H1 (cell line): ENCODE data around the gene GLYR1. TPM values are rescaled to one million over a fixed set of nuclear protein-coding genes. Genes with fewer than 3 reads are reported as not detected.

Experiments
- CTCF ChIA-PET: fragments of 300-600 bp; sonication (Branson Sonifier 250); formaldehyde crosslinking; loops from one replicate; lab custom pipeline; 2021; ENCODE audit not compliant: partially characterized antibody; lab: Charles Lee
- POLR2A ChIA-PET: fragments of 300-600 bp; sonication (Branson Sonifier 250); formaldehyde crosslinking; loops from one replicate; lab custom pipeline; 2021; ENCODE audit warnings: inconsistent platforms; ENCODE audit not compliant: partially characterized antibody; lab: Charles Lee
- DNase-seq, 2 experiments: peaks; one replicate each; pipeline versions ENCODE4 v3.0.0 to v3.0.0-alpha.2; 2010 to 2022; ENCODE audit warnings: low spot score in 2 of 2, low read depth in 1 of 2, mixed read lengths in 1 of 2
- FAIRE-seq: peaks from 2 replicates; lab custom pipeline; 2011; peaks lifted over from hg19 to GRCh38; lab: Jason Lieb, UNC
- H2AFZ ChIP-seq: 2 replicates; pipeline ENCODE4 v1.8.1; 2012; ENCODE audit warnings: low read length, inconsistent platforms
- H2AK5ac ChIP-seq: 2 replicates; pipeline ENCODE4 v1.6.1; 2013; ENCODE audit warnings: low read depth, low read length
- H2BK120ac ChIP-seq: replicated peaks from 2 replicates; pipeline ENCODE3; 2013; ENCODE audit warnings: low read depth, low read length, inconsistent platforms
- H2BK12ac ChIP-seq: 2 replicates; pipeline ENCODE4 v1.6.1; 2013; ENCODE audit warnings: low read depth, low read length
- H2BK15ac ChIP-seq: 2 replicates; pipeline ENCODE4 v1.6.1; 2013; ENCODE audit warnings: low read length
- H2BK20ac ChIP-seq: 2 replicates; pipeline ENCODE4 v1.6.1; 2013; ENCODE audit warnings: low read length
- H2BK5ac ChIP-seq: 2 replicates; pipeline ENCODE4 v1.6.1; 2013; ENCODE audit warnings: low read depth, low read length
- H3K14ac ChIP-seq: 2 replicates; pipeline ENCODE4 v1.6.1; 2013; ENCODE audit warnings: inconsistent platforms; ENCODE audit not compliant: insufficient read length
- H3K18ac ChIP-seq: 2 replicates; pipeline ENCODE4 v1.6.1; 2013; ENCODE audit warnings: low read length; ENCODE audit errors: extremely low read depth
- H3K23ac ChIP-seq: 2 replicates; pipeline ENCODE4 v1.6.1; 2013; ENCODE audit warnings: inconsistent platforms; ENCODE audit not compliant: insufficient read length
- H3K23me2 ChIP-seq: 2 replicates; pipeline ENCODE4 v1.6.1; 2013; ENCODE audit warnings: low read depth, low read length
- H3K27ac ChIP-seq: 2 replicates; pipeline ENCODE4 v1.6.1; 2011; ENCODE audit warnings: low read depth, low read length, inconsistent platforms
- H3K27me3 ChIP-seq, 4 experiments: replicated peaks in 1 of 4; 1 replicate in 1 of 4; 2 replicates in 3 of 4; pipeline versions ENCODE4 v1.6.1 to v1.8.1; 2011 to 2013; ENCODE audit warnings: low read length in 3 of 4, mild to moderate bottlenecking in 3 of 4, inconsistent platforms in 2 of 4, mixed read lengths in 2 of 4, moderate library complexity in 1 of 4; ENCODE audit not compliant: control insufficient read depth in 3 of 4, insufficient read depth in 3 of 4; ENCODE audit errors: extremely low read depth in 1 of 4
- H3K36me3 ChIP-seq, 4 experiments: 2 replicates each; pipeline versions ENCODE4 v1.6.1 to v1.8.1; 2011 to 2013; ENCODE audit warnings: mild to moderate bottlenecking in 4 of 4, low read length in 3 of 4, moderate library complexity in 2 of 4, control low read depth in 1 of 4, inconsistent platforms in 1 of 4; ENCODE audit not compliant: insufficient read depth in 4 of 4, control insufficient read depth in 2 of 4
- H3K4ac ChIP-seq: replicated peaks from 2 replicates; pipeline ENCODE3; 2013; ENCODE audit warnings: low read length, low read depth, mixed read lengths, inconsistent platforms; ENCODE audit not compliant: insufficient read length
- H3K4me1 ChIP-seq, 4 experiments: replicated peaks in 1 of 4; 1 replicate in 1 of 4; 2 replicates in 3 of 4; pipeline versions ENCODE4 v1.6.1 to v1.8.1; 2011 to 2013; ENCODE audit warnings: low read length in 3 of 4, inconsistent platforms in 2 of 4, mixed read lengths in 1 of 4; ENCODE audit not compliant: insufficient read depth in 4 of 4, control insufficient read depth in 3 of 4
- H3K4me2 ChIP-seq, 2 experiments: 2 replicates each; pipeline versions ENCODE4 v1.6.1 to v1.8.1; 2011 to 2013; ENCODE audit warnings: low read depth in 2 of 2, low read length in 2 of 2, control low read depth in 1 of 2, inconsistent platforms in 1 of 2, mild to moderate bottlenecking in 1 of 2; ENCODE audit not compliant: insufficient read depth in 1 of 2
- H3K4me3 ChIP-seq, 4 experiments: fragments of 200-600, 300-600 bp in 1 of 4; sonication (generic), shearing (Covaris generic), sonication (Bioruptor Twin) in 1 of 4; 2 replicates each; pipeline versions ENCODE4 v1.5.1 to v1.8.1; 2011 to 2016; ENCODE audit warnings: low read length in 4 of 4, low read depth in 3 of 4, control low read depth in 2 of 4, inconsistent platforms in 2 of 4, mild to moderate bottlenecking in 2 of 4, mixed read lengths in 1 of 4, moderate library complexity in 1 of 4; ENCODE audit not compliant: insufficient read depth in 2 of 4; ENCODE audit errors: extremely low read depth in 1 of 4
- H3K56ac ChIP-seq: replicated peaks from 2 replicates; pipeline ENCODE3; 2013; ENCODE audit warnings: low read depth, mild to moderate bottlenecking, mixed read lengths, low read length, inconsistent platforms; ENCODE audit not compliant: insufficient read length
- H3K79me1 ChIP-seq: 2 replicates; pipeline ENCODE4 v1.6.1; 2013; ENCODE audit warnings: low read depth, low read length, control low read depth
- H3K79me2 ChIP-seq, 2 experiments: 2 replicates each; pipeline versions ENCODE4 v1.6.1 to v1.8.1; 2012 to 2013; ENCODE audit warnings: low read length in 2 of 2, mild to moderate bottlenecking in 2 of 2, inconsistent platforms in 1 of 2; ENCODE audit not compliant: insufficient read depth in 2 of 2, control insufficient read depth in 1 of 2
- H3K9ac ChIP-seq, 4 experiments: replicated peaks in 1 of 4; 1 replicate in 1 of 4; 2 replicates in 3 of 4; pipeline versions ENCODE4 v1.6.1 to v1.8.1; 2011 to 2013; ENCODE audit warnings: low read depth in 3 of 4, low read length in 3 of 4, control low read depth in 2 of 4, mild to moderate bottlenecking in 2 of 4, moderate library complexity in 2 of 4, inconsistent platforms in 1 of 4; ENCODE audit errors: extremely low read depth in 1 of 4
- H3K9me3 ChIP-seq, 2 experiments: 2 replicates each; pipeline versions ENCODE4 v1.6.1 to v1.8.1; 2012 to 2013; ENCODE audit warnings: mild to moderate bottlenecking in 2 of 2, moderate library complexity in 2 of 2, control low read depth in 1 of 2, inconsistent platforms in 1 of 2, low read depth in 1 of 2, low read length in 1 of 2, mixed read lengths in 1 of 2; ENCODE audit not compliant: insufficient read depth in 2 of 2
- H4K20me1 ChIP-seq, 2 experiments: replicated peaks in 1 of 2; 2 replicates each; pipeline versions ENCODE3 to v1.8.1; 2011 to 2013; ENCODE audit warnings: inconsistent platforms in 2 of 2, low read length in 2 of 2, mild to moderate bottlenecking in 1 of 2; ENCODE audit not compliant: insufficient read depth in 2 of 2, control insufficient read depth in 1 of 2
- H4K5ac ChIP-seq: 2 replicates; pipeline ENCODE4 v1.6.1; 2013; ENCODE audit warnings: low read length, low read depth, mixed read lengths, inconsistent platforms; ENCODE audit not compliant: insufficient read length
- H4K8ac ChIP-seq: 2 replicates; pipeline ENCODE4 v1.8.0; 2013; ENCODE audit warnings: mild to moderate bottlenecking, moderate library complexity, low read length, inconsistent platforms; ENCODE audit not compliant: insufficient read depth; ENCODE audit errors: extremely low read depth
- H4K91ac ChIP-seq: replicated peaks from 2 replicates; pipeline ENCODE3; 2013; ENCODE audit warnings: low read length, mixed read lengths, inconsistent platforms; ENCODE audit not compliant: insufficient read length
- BCL11A ChIP-seq, 2 experiments: IDR thresholded peaks; one replicate each; pipeline ENCODE4 v1.6.1; 2011; ENCODE audit warnings: low read depth in 2 of 2, low read length in 2 of 2, mild to moderate bottlenecking in 2 of 2
- CEBPB ChIP-seq: IDR thresholded peaks from 2 replicates; pipeline ENCODE4 v1.6.1; 2012; ENCODE audit warnings: low read depth, low read length
- CREB1 ChIP-seq: IDR thresholded peaks from 2 replicates; pipeline ENCODE4 v1.6.1; 2012; ENCODE audit warnings: inconsistent platforms
- EGR1 ChIP-seq: IDR thresholded peaks from 2 replicates; pipeline ENCODE4 v1.6.1; 2011; ENCODE audit warnings: low read depth, low read length, borderline replicate concordance
- EP300 ChIP-seq, 2 experiments: IDR thresholded peaks; 1 replicate in 1 of 2; 2 replicates in 1 of 2; pipeline ENCODE4 v1.6.1; 2011 to 2012; ENCODE audit warnings: low read depth in 2 of 2, low read length in 2 of 2, mild to moderate bottlenecking in 2 of 2, borderline replicate concordance in 1 of 2, inconsistent platforms in 1 of 2, moderate library complexity in 1 of 2
- GTF2F1 ChIP-seq: IDR thresholded peaks from 2 replicates; pipeline ENCODE4 v1.6.1; 2012; ENCODE audit warnings: low read depth, low read length, improper control_type of control experiment, borderline replicate concordance
- HDAC2 ChIP-seq, 2 experiments: fragments of 300-600 bp in 1 of 2; sonication (generic) in 1 of 2; IDR thresholded peaks; 2 replicates each; pipeline ENCODE4 v1.6.1; 2011 to 2012; ENCODE audit warnings: low read depth in 2 of 2, low read length in 2 of 2, mild to moderate bottlenecking in 2 of 2, moderate library complexity in 2 of 2, borderline replicate concordance in 1 of 2, inconsistent platforms in 1 of 2
- JUND ChIP-seq: IDR thresholded peaks from 2 replicates; pipeline ENCODE4 v1.6.1; 2011; ENCODE audit warnings: mild to moderate bottlenecking, improper control_type of control experiment, low read length
- KDM5A ChIP-seq: fragments of 200-600 bp; IDR thresholded peaks from 2 replicates; pipeline ENCODE4 v1.7.1; 2012; ENCODE audit warnings: mild to moderate bottlenecking, low read length, inconsistent platforms, mixed read lengths
- SIX5 ChIP-seq: IDR thresholded peaks from 2 replicates; pipeline ENCODE4 v1.6.1; 2011; ENCODE audit warnings: mild to moderate bottlenecking, low read depth, low read length
- SP4 ChIP-seq: IDR thresholded peaks from 2 replicates; pipeline ENCODE4 v1.6.1; 2012; ENCODE audit warnings: low read length, inconsistent platforms
- TCF12 ChIP-seq: IDR thresholded peaks from 2 replicates; pipeline ENCODE4 v1.6.1; 2011; ENCODE audit warnings: low read depth, mild to moderate bottlenecking, low read length
- YY1 ChIP-seq: IDR thresholded peaks from 2 replicates; pipeline ENCODE4 v1.6.1; 2011; ENCODE audit warnings: low read depth, mild to moderate bottlenecking, low read length
- WGBS, 2 experiments: shearing (Covaris generic) in 1 of 2; methylation state at CpG; one replicate each; pipeline versions ENCODE4 v1.1.6 to v1.1.7; 2013 to 2015; ENCODE audit warnings: low lambda C conversion rate in 2 of 2, mixed read lengths in 2 of 2, inconsistent platforms in 1 of 2, low coverage in 1 of 2, missing lambda C conversion rate in 1 of 2; ENCODE audit not compliant: insufficient replicate concordance in 2 of 2, insufficient coverage in 1 of 2, insufficient read length in 1 of 2; ENCODE audit errors: extremely low coverage in 1 of 2, missing lambda C conversion rate in 1 of 2; 5-methylcytosine and 5-hydroxymethylcytosine counted together
- polyA plus RNA-seq, 7 experiments: library from polyadenylated mRNA; depleted of rRNA in 3 of 7; stranded (reverse) in 5 of 7; unstranded in 2 of 7; fragments of >200 nt in 5 of 7; fragments of 200-250 nt in 2 of 7; gene quantifications; 1 replicate in 5 of 7; 2 replicates in 1 of 7; 4 replicates in 1 of 7; pipeline versions ENCODE4 v1.2.1 to v1.2.3, GENCODE V29; 2011 to 2013; ENCODE audit warnings: missing spikeins in 2 of 7, mixed read lengths in 2 of 7
- total RNA-seq: library from RNA; stranded (reverse); fragmentation: NEBNext Ultra II Directional; extraction: Animal tissue kit (Norgen Biotek cat#: 25700); gene quantifications from 2 replicates; pipeline ENCODE4 v1.2.1, GENCODE V29; 2021

The GLYR1 gene
- total and polyA plus RNA-seq, 2 of the 8 experiments (the other 6 are each of a cell fraction or from before 2014, with no cell fraction given) = 50.2 to 115 TPM

GRCh38 chr16:4796982-4797804 lies 49.9 kb downstream of the GLYR1 start:
- H3K36me3 ChIP-seq = peaks cover 0 to 2% (median 0%) of the 10 kb centered on the region in 4 experiments; a peak in 3 of 8 replicates
- H4K20me1 ChIP-seq = peaks cover 0 to 5% of the 10 kb centered on the region in 2 experiments
- no peak overlapping the region for H2BK12ac ChIP-seq
- no peak for DNase-seq
- ChIA-PET POLR2A (interaction anchor here (0.7 to 1.6 kb wide), 2 partner anchors 11 to 12 kb away, joined by 4 read pairs; no protein-coding TSS in a partner anchor), CTCF (interaction anchor here (0.6 to 0.9 kb wide), 2 partner anchors 40 to 80 kb away, joined by 3 read pairs; no protein-coding TSS in a partner anchor)
- H3K9ac ChIP-seq = no peak overlapping the region
- H3K27ac ChIP-seq = no peak overlapping the region
- no peaks in the 10 kb centered on the region for H3K79me1 ChIP-seq
- H3K4me3 ChIP-seq = no peak overlapping the region
- no peak overlapping the region for H2BK15ac ChIP-seq
- H3K18ac ChIP-seq = no peak overlapping the region
- no peak overlapping the region for H3K4ac ChIP-seq
- H3K56ac ChIP-seq = no peak overlapping the region
- H3K4me1 ChIP-seq = peaks cover 0 to 14% (median 8%) of the 10 kb centered on the region in 4 experiments; a peak in 4 of 7 replicates
- no peak overlapping the region for H2AK5ac ChIP-seq
- no peaks in the 10 kb centered on the region for H3K27me3 ChIP-seq
- no peak overlapping the region for H4K5ac ChIP-seq
- no peak overlapping the region for H2BK20ac ChIP-seq
- no peak overlapping the region for H3K14ac ChIP-seq
- H3K9me3 ChIP-seq = no peaks in the 10 kb centered on the region
- H3K23me2 ChIP-seq = peaks cover 8% of the 10 kb centered on the region; the same call in 1 of the 2 replicates
- 79% methylated on average over 21 of the region's 21 CpGs; no CpG with 5 or more reads in 1 of the 2 experiments for WGBS, 2 experiments
- no peak overlapping the region for H4K8ac ChIP-seq
- no peak overlapping the region for H4K91ac ChIP-seq
- H2AFZ ChIP-seq = no peak overlapping the region
- H3K4me2 ChIP-seq = no peak overlapping the region
- H3K23ac ChIP-seq = no peak overlapping the region
- no peak overlapping the region for H2BK120ac ChIP-seq
- no peak overlapping the region for H2BK5ac ChIP-seq
- no peaks in the 10 kb centered on the region for H3K79me2 ChIP-seq
- FAIRE-seq = no peak
- no peak for TF ChIP-seq SIX5
- TF ChIP-seq CEBPB = no peak
- no peak for TF ChIP-seq EGR1
- no peak for TF ChIP-seq CREB1
- TF ChIP-seq GTF2F1 = no peak
- no peak for TF ChIP-seq EP300 (IDR thresholded peaks at IDR 0.05; ENCODE audit: borderline replicate concordance in 1 of 2, low read depth in 2 of 2, low read length in 2 of 2)
- no peak for TF ChIP-seq YY1
- TF ChIP-seq JUND = no peak
- no peak for TF ChIP-seq KDM5A
- TF ChIP-seq BCL11A (IDR thresholded peaks at IDR 0.05; ENCODE audit: low read depth in 2 of 2, low read length in 2 of 2) = no peak
- no peak for TF ChIP-seq TCF12
- TF ChIP-seq SP4 = no peak
- no peak for TF ChIP-seq HDAC2 (IDR thresholded peaks at IDR 0.05; ENCODE audit: borderline replicate concordance in 1 of 2, low read depth in 2 of 2, low read length in 2 of 2)
